HG03095 (cell line): ENCODE measurements around the gene NBPF9.
"Not testable (repeated sequence)": the region's sequence is repeated elsewhere in the genome, so short reads cannot be mapped to it uniquely, and the experiment has no call there.

ENCODE experiments used
- ATAC-seq: cut with Tn5 transposase; IDR thresholded peaks from one replicate; pipeline ENCODE4 v1.9.1; 2021; ENCODE audit warnings: moderate library complexity; ENCODE audit not compliant: unreplicated experiment

The NBPF9 gene

GRCh38 chr1:149016626-149017025, 86.7 kb downstream of the NBPF9 start:
- not testable (repeated sequence) for ATAC-seq

- ATAC-seq, result not testable (repeated sequence)
Measured at GRCh38 chr1:149015522-149015921, 87.8 kb downstream of the NBPF9 start.

- not testable (repeated sequence) for ATAC-seq
Measured at GRCh38 chr1:149013513-149013912, 89.8 kb downstream of the NBPF9 start.

- not testable (repeated sequence) for ATAC-seq
Measured at GRCh38 chr1:149012599-149012998, 90.8 kb downstream of the NBPF9 start.

- not testable (repeated sequence) for ATAC-seq
Measured at GRCh38 chr1:149009761-149010160, 93.6 kb downstream of the NBPF9 start.

- not testable (repeated sequence) for ATAC-seq
Measured at GRCh38 chr1:149008769-149009168, 94.6 kb downstream of the NBPF9 start.

- not testable (repeated sequence) for ATAC-seq
Measured at GRCh38 chr1:149008326-149008725, 95.0 kb downstream of the NBPF9 start.
